Heart left ventricle (tissue), 16 donors: ENCODE measurements around the gene FSD1. TPM values are rescaled to one million over a fixed set of nuclear protein-coding genes. Genes with fewer than 3 reads are reported as not detected.

ENCODE experiments used
- ATAC-seq, 4 donors: fragments of 200-7000 bp; cut with Tn5 transposase; one replicate each; pipeline ENCODE4 v1.9.1; 2020 to 2022; ENCODE audit warnings: moderate library complexity in 4 of 4, mild to moderate bottlenecking in 3 of 4, moderate number of reproducible peaks in 1 of 4
- DNase-seq, 5 donors: peaks; one replicate each; pipeline ENCODE4 v3.0.0-alpha.2; 2020
- H3K27ac ChIP-seq, 12 donors: fragments of 200-600 bp; sonication (generic) in 4 of 12; one replicate each; pipeline versions ENCODE4 v1.5.0 to v1.8.0; 2016 to 2022; ENCODE audit warnings: mild to moderate bottlenecking in 2 of 12
- H3K27me3 ChIP-seq, 9 donors: fragments of 200-600 bp; sonication (generic) in 2 of 9; one replicate each; pipeline versions ENCODE4 v1.5.1 to v1.8.0; 2016 to 2022; ENCODE audit warnings: mild to moderate bottlenecking in 3 of 9
- H3K36me3 ChIP-seq, 9 donors: fragments of 200-600 bp; sonication (generic) in 2 of 9; one replicate each; pipeline versions ENCODE4 v1.5.0 to v1.8.0; 2018 to 2022; ENCODE audit warnings: mild to moderate bottlenecking in 2 of 9
- H3K4me1 ChIP-seq, 12 donors: fragments of 200-600 bp; sonication (generic) in 4 of 12; one replicate each; pipeline versions ENCODE4 v1.5.0 to v1.8.0; 2016 to 2022; ENCODE audit warnings: mild to moderate bottlenecking in 3 of 12
- H3K4me3 ChIP-seq, 12 donors: fragments of 200-600 bp; sonication (generic) in 4 of 12; one replicate each; pipeline versions ENCODE4 v1.5.0 to v1.8.0; 2017 to 2022; ENCODE audit warnings: mild to moderate bottlenecking in 9 of 12, moderate library complexity in 4 of 12
- H3K9me3 ChIP-seq, 12 donors: fragments of 200-600 bp; sonication (generic) in 4 of 12; one replicate each; pipeline versions ENCODE4 v1.5.0 to v1.8.0; 2016 to 2022; ENCODE audit warnings: mild to moderate bottlenecking in 1 of 12
- POLR2A ChIP-seq, 2 donors: fragments of 450-650 bp; IDR thresholded peaks; one replicate each; pipeline ENCODE4 v1.6.1; 2017; ENCODE audit warnings: antibody characterized with exemption in 2 of 2, mild to moderate bottlenecking in 2 of 2, moderate library complexity in 2 of 2
- WGBS, 4 donors: extraction: QIAGEN DNeasy Blood & Tissue Kit in 2 of 4; methylation state at CpG; one replicate each; pipeline versions ENCODE4 v1.1.5 to v1.1.7; 2013 to 2018; 5-methylcytosine and 5-hydroxymethylcytosine counted together
- intact Hi-C, 10 donors: fragments of 100-400 bp; cut with DNase I; formaldehyde crosslinking; loops; one replicate each; pipeline versions ENCODE4 v1.11.1 to v1.14.2; 2022
- polyA plus RNA-seq, 2 donors: library from polyadenylated mRNA; stranded (reverse); fragments of 200-250 nt; gene quantifications; one replicate each; pipeline ENCODE4 v1.2.3, GENCODE V29; 2013
- total RNA-seq, 9 donors: library from RNA; depleted of rRNA in 2 of 9; stranded (reverse); fragments of >200 nt in 2 of 9; fragmentation: NEBNext Ultra II Directional in 3 of 9; extraction: Animal tissue kit (Norgen Biotek cat#: 25700) in 3 of 9; gene quantifications; one replicate each; pipeline versions ENCODE4 v1.1.0 to v1.2.4, GENCODE V29; 2016 to 2023
- TF ChIP-seq, protein P1 (sequence below), 12 donors: fragments of 200-600 bp; sonication (generic) in 4 of 12; IDR thresholded peaks; one replicate each; pipeline versions ENCODE4 v1.5.0 to v1.8.0; 2018 to 2022; ENCODE audit warnings: antibody characterized with exemption in 12 of 12, mild to moderate bottlenecking in 5 of 12
- donor health status: ischemic (EF 13 %, LVEDD 7.1; RV severe dilation, severe dysfunction).
- donor health status: healthy with polysubstance abuse.
- donor health status: DM: no; HTN: yes; CAD: no.
- donor health status: DM: no; HTN: no; CAD: no.
- donor health status: ischemic (EF 25% LVEDD 6.9; RV normal size, moderate dysfunction).
- donor health status: ischemic (EF 25% LVEDD 5.7; RV mildly dilated, moderate dysfunction).
- donor health status: healthy.
- donor health status: DM: yes; HTN: yes; CAD: no.
- donor health status: ischemic (EF 35%, LVEDD 5.7; RV mildly dilated, moderate dysfunction).
- donor health status: nonischemic (EF 11% LVEDD 7.7; RV severe dilation, severe dysfunction).
- donor health status: DM: yes; HTN: yes; CAD: no.
- donor health status: PGD.
- donor health status: ischemic (EF 29% LVEDD 5.4; RV normal size, mild dysfunction).
- donor health status: nonischemic (EF 23%, LVEDD 6.1; RV moderate dilation, normal function).

Gene FSD1
- total and polyA plus RNA-seq, 11 donors: 0.04 to 1.2 TPM; not detected in 9

- Histone ChIP-seq H3K27me3 (peaks cover 0 to 6% (median 0%) of the 10 kb centered on the region in 9 donors), H3K4me1 (peaks cover 0 to 14% (median 0%) of the 10 kb centered on the region in 12 donors), H3K4me3 (no peak overlapping the region), H3K27ac (no peak overlapping the region), H3K9me3 (peaks cover 0 to 16% (median 0%) of the 10 kb centered on the region in 12 donors), H3K36me3 (no peaks in the 10 kb centered on the region)
- WGBS, 4 donors: 94 to 96% (median 94%) methylated on average over 7 of the region's 7 CpGs
- intact Hi-C loops: no loop called here
- TF ChIP-seq, protein P1, sequence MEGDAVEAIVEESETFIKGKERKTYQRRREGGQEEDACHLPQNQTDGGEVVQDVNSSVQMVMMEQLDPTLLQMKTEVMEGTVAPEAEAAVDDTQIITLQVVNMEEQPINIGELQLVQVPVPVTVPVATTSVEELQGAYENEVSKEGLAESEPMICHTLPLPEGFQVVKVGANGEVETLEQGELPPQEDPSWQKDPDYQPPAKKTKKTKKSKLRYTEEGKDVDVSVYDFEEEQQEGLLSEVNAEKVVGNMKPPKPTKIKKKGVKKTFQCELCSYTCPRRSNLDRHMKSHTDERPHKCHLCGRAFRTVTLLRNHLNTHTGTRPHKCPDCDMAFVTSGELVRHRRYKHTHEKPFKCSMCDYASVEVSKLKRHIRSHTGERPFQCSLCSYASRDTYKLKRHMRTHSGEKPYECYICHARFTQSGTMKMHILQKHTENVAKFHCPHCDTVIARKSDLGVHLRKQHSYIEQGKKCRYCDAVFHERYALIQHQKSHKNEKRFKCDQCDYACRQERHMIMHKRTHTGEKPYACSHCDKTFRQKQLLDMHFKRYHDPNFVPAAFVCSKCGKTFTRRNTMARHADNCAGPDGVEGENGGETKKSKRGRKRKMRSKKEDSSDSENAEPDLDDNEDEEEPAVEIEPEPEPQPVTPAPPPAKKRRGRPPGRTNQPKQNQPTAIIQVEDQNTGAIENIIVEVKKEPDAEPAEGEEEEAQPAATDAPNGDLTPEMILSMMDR (IDR thresholded peaks at IDR 0.05): no peak
- no peak for TF ChIP-seq POLR2A (IDR thresholded peaks at IDR 0.05)
- DNase-seq (no peak), ATAC-seq (no peak)
These were observed 14.1 kb downstream of the FSD1 start for GRCh38 chr19:4318460-4318859.

- DNase-seq (no peak), ATAC-seq (peak in 1 of 4 donors; percentile 32)
- TF ChIP-seq, protein P1 (IDR thresholded peaks at IDR 0.05): no peak
- TF ChIP-seq POLR2A (IDR thresholded peaks at IDR 0.05): no peak
- intact Hi-C loops: no loop called here
- Histone ChIP-seq H3K4me1 (peaks cover 0 to 8% (median 0%) of the 10 kb centered on the region in 12 donors), H3K27ac (no peak overlapping the region), H3K36me3 (no peaks in the 10 kb centered on the region), H3K27me3 (peaks cover 0 to 6% (median 0%) of the 10 kb centered on the region in 9 donors), H3K9me3 (peaks cover 0 to 16% (median 0%) of the 10 kb centered on the region in 12 donors), H3K4me3 (no peak overlapping the region)
- WGBS, 4 donors: 93 to 98% (median 95%) methylated on average over 2 of the region's 2 CpGs
These were observed 14.8 kb downstream of the FSD1 start for GRCh38 chr19:4319067-4319718.

GRCh38 chr19:4320419-4320818, 16.0 kb downstream of the FSD1 start:
- H3K9me3 ChIP-seq: peaks cover 0 to 16% (median 0%) of the 10 kb centered on the region in 12 donors
- ATAC-seq (no peak), DNase-seq (no peak)
- H3K4me1 ChIP-seq: no peaks in the 10 kb centered on the region
- H3K27ac ChIP-seq: no peak overlapping the region
- H3K4me3 ChIP-seq: no peak overlapping the region
- TF ChIP-seq, protein P1 (IDR thresholded peaks at IDR 0.05): no peak
- TF ChIP-seq POLR2A (IDR thresholded peaks at IDR 0.05): no peak
- peaks cover 0 to 6% (median 0%) of the 10 kb centered on the region in 9 donors for H3K27me3 ChIP-seq
- H3K36me3 ChIP-seq: no peaks in the 10 kb centered on the region
- 92 to 98% (median 96%) methylated on average over 2 of the region's 2 CpGs for WGBS, 4 donors
- intact Hi-C loops: loop anchor here in 1 of 10 donors (10.0 kb wide), 1 partner anchor 56 kb away; no protein-coding TSS in a partner anchor

GRCh38 chr19:4322942-4323665, 18.7 kb downstream of the FSD1 start:
- Histone ChIP-seq H3K27ac (no peak overlapping the region), H3K27me3 (peaks cover 0 to 5% (median 0%) of the 10 kb centered on the region in 9 donors), H3K36me3 (no peaks in the 10 kb centered on the region), H3K4me3 (no peak overlapping the region), H3K4me1 (peaks cover 0 to 15% (median 12%) of the 10 kb centered on the region in 12 donors), H3K9me3 (peaks cover 0 to 16% (median 0%) of the 10 kb centered on the region in 12 donors)
- DNase-seq (no peak), ATAC-seq (no peak)
- intact Hi-C loops: loop anchor here in 1 of 10 donors (10.0 kb wide), 1 partner anchor 58 kb away; no protein-coding TSS in a partner anchor
- 75 to 93% (median 77%) methylated on average over 16 to 37 of the region's 37 CpGs for WGBS, 4 donors
- TF ChIP-seq, protein P1 (IDR thresholded peaks at IDR 0.05): no peak
- TF ChIP-seq POLR2A (IDR thresholded peaks at IDR 0.05): no peak
